ENCODE measurements around the gene AK9.

Gene AK9

GRCh38 chr6:109713097-109713496 lies 22.1 kb upstream of the AK9 start:
- TF ChIP-seq GATA3 (IDR thresholded peaks at IDR 0.05; ENCODE audit: low read depth, low read length) (no peak), GATA2 (IDR thresholded peaks at IDR 0.05; ENCODE audit: low read depth, low read length) (no peak)

GRCh38 chr6:109706513-109706912 lies 15.5 kb upstream of the AK9 start:
- TF ChIP-seq GATA2 (IDR thresholded peaks at IDR 0.05; ENCODE audit: low read depth, low read length) (no peak), GATA3 (IDR thresholded peaks at IDR 0.05; ENCODE audit: low read depth, low read length) (no peak)

- TF ChIP-seq GATA3 (IDR thresholded peaks at IDR 0.05; ENCODE audit: low read depth, low read length), result no peak
- TF ChIP-seq GATA2 (IDR thresholded peaks at IDR 0.05; ENCODE audit: low read depth, low read length), result no peak
These were observed 14.3 kb upstream of the AK9 start for GRCh38 chr6:109705258-109705657.

- no peak for TF ChIP-seq GATA2 (IDR thresholded peaks at IDR 0.05; ENCODE audit: low read depth, low read length)
- TF ChIP-seq GATA3 (IDR thresholded peaks at IDR 0.05; ENCODE audit: low read depth, low read length), result no peak
These were observed 11.8 kb upstream of the AK9 start for GRCh38 chr6:109702791-109703190.

GRCh38 chr6:109701774-109702173 lies 10.8 kb upstream of the AK9 start:
- no peak for TF ChIP-seq GATA2 (IDR thresholded peaks at IDR 0.05; ENCODE audit: low read depth, low read length)
- no peak for TF ChIP-seq GATA3 (IDR thresholded peaks at IDR 0.05; ENCODE audit: low read depth, low read length)

GRCh38 chr6:109701221-109701620 lies 10.2 kb upstream of the AK9 start:
- TF ChIP-seq GATA2 (IDR thresholded peaks at IDR 0.05; ENCODE audit: low read depth, low read length) (no peak), GATA3 (IDR thresholded peaks at IDR 0.05; ENCODE audit: low read depth, low read length) (no peak)

GRCh38 chr6:109696355-109696754 lies 5.4 kb upstream of the AK9 start:
- TF ChIP-seq GATA3 (IDR thresholded peaks at IDR 0.05; ENCODE audit: low read depth, low read length) (no peak), GATA2 (IDR thresholded peaks at IDR 0.05; ENCODE audit: low read depth, low read length) (no peak)

- TF ChIP-seq GATA2 (IDR thresholded peaks at IDR 0.05; ENCODE audit: low read depth, low read length) (no peak), GATA3 (IDR thresholded peaks at IDR 0.05; ENCODE audit: low read depth, low read length) (no peak)
These were observed 4.5 kb upstream of the AK9 start for GRCh38 chr6:109695468-109695867.

- TF ChIP-seq GATA3 (IDR thresholded peaks at IDR 0.05; ENCODE audit: low read depth, low read length), result no peak
- TF ChIP-seq GATA2 (IDR thresholded peaks at IDR 0.05; ENCODE audit: low read depth, low read length), result no peak
These were observed 2.1 kb upstream of the AK9 start for GRCh38 chr6:109693111-109693510.

GRCh38 chr6:109690373-109690736 lies 647 bp downstream of the AK9 start:
- TF ChIP-seq GATA3 (IDR thresholded peaks at IDR 0.05; ENCODE audit: low read depth, low read length) (no peak), GATA2 (IDR thresholded peaks at IDR 0.05; ENCODE audit: low read depth, low read length) (no peak)

GRCh38 chr6:109687271-109687761 lies 3.7 kb downstream of the AK9 start:
- no peak for TF ChIP-seq GATA2 (IDR thresholded peaks at IDR 0.05; ENCODE audit: low read depth, low read length)
- TF ChIP-seq GATA3 (IDR thresholded peaks at IDR 0.05; ENCODE audit: low read depth, low read length), result no peak

GRCh38 chr6:109686566-109687265 lies 4.3 kb downstream of the AK9 start:
- TF ChIP-seq GATA3 (IDR thresholded peaks at IDR 0.05; ENCODE audit: low read depth, low read length) (no peak), GATA2 (IDR thresholded peaks at IDR 0.05; ENCODE audit: low read depth, low read length) (no peak)

- TF ChIP-seq GATA2 (IDR thresholded peaks at IDR 0.05; ENCODE audit: low read depth, low read length) (no peak), GATA3 (IDR thresholded peaks at IDR 0.05; ENCODE audit: low read depth, low read length) (no peak)
These were observed 12.8 kb downstream of the AK9 start for GRCh38 chr6:109678240-109678639.

GRCh38 chr6:109676724-109677123 lies 14.3 kb downstream of the AK9 start:
- TF ChIP-seq GATA3 (IDR thresholded peaks at IDR 0.05; ENCODE audit: low read depth, low read length), result no peak
- TF ChIP-seq GATA2 (IDR thresholded peaks at IDR 0.05; ENCODE audit: low read depth, low read length), result no peak

GRCh38 chr6:109672839-109673238 lies 18.2 kb downstream of the AK9 start:
- TF ChIP-seq GATA3 (IDR thresholded peaks at IDR 0.05; ENCODE audit: low read depth, low read length), result no peak
- TF ChIP-seq GATA2 (IDR thresholded peaks at IDR 0.05; ENCODE audit: low read depth, low read length), result no peak

- TF ChIP-seq GATA3 (IDR thresholded peaks at IDR 0.05; ENCODE audit: low read depth, low read length), result no peak
- TF ChIP-seq GATA2 (IDR thresholded peaks at IDR 0.05; ENCODE audit: low read depth, low read length), result no peak
These were observed 18.8 kb downstream of the AK9 start for GRCh38 chr6:109672175-109672574.
